B cell (primary cell): ENCODE measurements around the gene FAHD2A. TPM values are rescaled to one million over a fixed set of nuclear protein-coding genes. Genes with fewer than 3 reads are reported as not detected.

Experiments used
- ATAC-seq: fragments of 200-7000 bp; cut with Tn5 transposase; one replicate; pipeline ENCODE4 v1.10.0; 2021; ENCODE audit warnings: low read depth, mild to moderate bottlenecking, moderate number of reproducible peaks, moderate library complexity
- CTCF ChIA-PET: fragments of 350-600 bp; sonication (Branson Sonifier 250); formaldehyde crosslinking; loops from one replicate; lab custom pipeline; 2021; ENCODE audit warnings: antibody characterized with exemption, inconsistent platforms; lab: Charles Lee
- POLR2A ChIA-PET: fragments of 350-600 bp; sonication (Branson Sonifier 250); formaldehyde crosslinking; loops from one replicate; lab custom pipeline; 2021; ENCODE audit warnings: antibody characterized with exemption; lab: Charles Lee
- DNase-seq: peaks from one replicate; pipeline ENCODE4 v3.0.0; 2013
- H2AFZ ChIP-seq: 2 replicates; pipeline ENCODE4 v1.6.1; 2012; ENCODE audit warnings: mild to moderate bottlenecking, low read depth, low read length; ENCODE audit not compliant: insufficient read depth, poor library complexity, severe bottlenecking
- H3K27ac ChIP-seq, 2 donors: 1 replicate in 1 of 2; 2 replicates in 1 of 2; pipeline ENCODE4 v1.5.1; 2012 to 2013; ENCODE audit warnings: low read length in 2 of 2, mild to moderate bottlenecking in 2 of 2, moderate library complexity in 1 of 2
- H3K27me3 ChIP-seq, 4 experiments: fragments of 200-600 bp in 1 of 4; sonication (generic) in 1 of 4; replicated peaks in 1 of 4; 1 replicate in 2 of 4; 2 replicates in 2 of 4; pipeline versions ENCODE4 v1.6.1 to v1.7.0; 2013 to 2016; ENCODE audit warnings: low read length in 3 of 4, mild to moderate bottlenecking in 2 of 4, mixed read lengths in 1 of 4, moderate library complexity in 1 of 4; ENCODE audit not compliant: insufficient read depth in 4 of 4, control insufficient read depth in 3 of 4; ENCODE audit errors: control extremely low read depth in 1 of 4
- H3K36me3 ChIP-seq, 2 experiments: replicated peaks in 1 of 2; 1 replicate in 1 of 2; 2 replicates in 1 of 2; pipeline versions ENCODE4 v1.6.1 to v1.7.1; 2013; ENCODE audit warnings: low read length in 1 of 2; ENCODE audit not compliant: insufficient read depth in 2 of 2, control insufficient read depth in 1 of 2; ENCODE audit errors: control extremely low read depth in 1 of 2, extremely low read depth in 1 of 2
- H3K4me1 ChIP-seq, 2 donors: fragments of 200-600 bp in 1 of 2; sonication (generic) in 1 of 2; 1 replicate in 1 of 2; 2 replicates in 1 of 2; pipeline versions ENCODE4 v1.5.1 to v1.6.1; 2013 to 2017; ENCODE audit warnings: low read length in 2 of 2; ENCODE audit not compliant: control insufficient read depth in 2 of 2, insufficient read depth in 2 of 2
- H3K4me2 ChIP-seq: replicated peaks from 2 replicates; pipeline ENCODE3; 2012; ENCODE audit warnings: mild to moderate bottlenecking, low read depth, low read length; ENCODE audit not compliant: poor library complexity, severe bottlenecking
- H3K4me3 ChIP-seq, 5 experiments: fragments of 200-600 bp in 1 of 5; sonication (generic) in 1 of 5; 1 replicate in 3 of 5; 2 replicates in 2 of 5; pipeline versions ENCODE4 v1.5.1 to v1.7.0; 2011 to 2016; ENCODE audit warnings: low read length in 4 of 5, mild to moderate bottlenecking in 4 of 5, low read depth in 2 of 5, control low read depth in 1 of 5, moderate library complexity in 1 of 5; ENCODE audit not compliant: insufficient read depth in 1 of 5; ENCODE audit errors: control extremely low read depth in 1 of 5, extremely low read depth in 1 of 5
- H3K79me2 ChIP-seq: fragments of 200-600 bp; sonication (generic); one replicate; pipeline ENCODE4 v1.6.0; 2016; ENCODE audit warnings: low read length; ENCODE audit not compliant: control insufficient read depth, insufficient read depth
- H3K9ac ChIP-seq: fragments of 200-600 bp; sonication (generic); 2 replicates; pipeline ENCODE4 v1.6.1; 2017; ENCODE audit warnings: mild to moderate bottlenecking, low read length, moderate library complexity
- H3K9me3 ChIP-seq, 3 donors: one replicate each; pipeline versions ENCODE4 v1.6.1 to v1.7.1; 2013; ENCODE audit warnings: low read length in 2 of 3; ENCODE audit not compliant: control insufficient read depth in 2 of 3, insufficient read depth in 1 of 3; ENCODE audit errors: control extremely low read depth in 1 of 3
- H4K20me1 ChIP-seq: 2 replicates; pipeline ENCODE4 v1.6.0; 2012; ENCODE audit warnings: mild to moderate bottlenecking, low read length; ENCODE audit not compliant: insufficient read depth, control insufficient read depth, poor library complexity, severe bottlenecking
- H3K27ac Mint-ChIP-seq: one replicate; pipeline ENCODE4 v1.8.0; 2021; ENCODE audit warnings: mixed read lengths
- H3K27me3 Mint-ChIP-seq: one replicate; pipeline ENCODE4 v1.8.0; 2021; ENCODE audit warnings: mixed read lengths
- H3K4me1 Mint-ChIP-seq: one replicate; pipeline ENCODE4 v1.8.0; 2021; ENCODE audit warnings: mixed read lengths
- H3K4me3 Mint-ChIP-seq: one replicate; pipeline ENCODE4 v1.8.0; 2021; ENCODE audit warnings: mixed read lengths
- H3K9me3 Mint-ChIP-seq: one replicate; pipeline ENCODE4 v1.8.0; 2022; ENCODE audit warnings: mixed read lengths; ENCODE audit not compliant: insufficient read depth
- EZH2 ChIP-seq: IDR thresholded peaks from 2 replicates; pipeline ENCODE4 v1.6.1; 2012; ENCODE audit warnings: borderline replicate concordance, low read depth, mild to moderate bottlenecking, moderate library complexity, low read length; ENCODE audit not compliant: insufficient read depth, poor library complexity, severe bottlenecking
- WGBS: methylation state at CpG from one replicate; pipeline ENCODE4 v1.1.5; 2013; ENCODE audit warnings: missing lambda C conversion rate; ENCODE audit not compliant: insufficient coverage; 5-methylcytosine and 5-hydroxymethylcytosine counted together
- intact Hi-C: fragments of 100-400 bp; cut with micrococcal nuclease; formaldehyde crosslinking; loops from one replicate; pipeline ENCODE4 v1.10.0; 2022
- polyA plus RNA-seq: library from polyadenylated mRNA; depleted of rRNA; stranded (reverse); fragments of >200 nt; gene quantifications from 2 replicates; pipeline ENCODE4 v1.2.3, GENCODE V29; 2012
- total RNA-seq, 2 donors: library from RNA; stranded (reverse); fragments of 120-200 nt in 1 of 2; gene quantifications; 1 replicate in 1 of 2; 2 replicates in 1 of 2; pipeline versions ENCODE4 v1.2.3 to v1.2.4, GENCODE V29; 2013 to 2022
- TF ChIP-seq, protein P1 (sequence below): fragments of 200-600 bp; IDR thresholded peaks from one replicate; pipeline ENCODE4 v1.8.0; 2022; ENCODE audit warnings: antibody characterized with exemption, mild to moderate bottlenecking

FAHD2A gene
- total and polyA plus RNA-seq, 2 donors (not counting 1 experiment from before 2014, with no cell fraction given), result 18.3 to 22.9 TPM

DNA sequence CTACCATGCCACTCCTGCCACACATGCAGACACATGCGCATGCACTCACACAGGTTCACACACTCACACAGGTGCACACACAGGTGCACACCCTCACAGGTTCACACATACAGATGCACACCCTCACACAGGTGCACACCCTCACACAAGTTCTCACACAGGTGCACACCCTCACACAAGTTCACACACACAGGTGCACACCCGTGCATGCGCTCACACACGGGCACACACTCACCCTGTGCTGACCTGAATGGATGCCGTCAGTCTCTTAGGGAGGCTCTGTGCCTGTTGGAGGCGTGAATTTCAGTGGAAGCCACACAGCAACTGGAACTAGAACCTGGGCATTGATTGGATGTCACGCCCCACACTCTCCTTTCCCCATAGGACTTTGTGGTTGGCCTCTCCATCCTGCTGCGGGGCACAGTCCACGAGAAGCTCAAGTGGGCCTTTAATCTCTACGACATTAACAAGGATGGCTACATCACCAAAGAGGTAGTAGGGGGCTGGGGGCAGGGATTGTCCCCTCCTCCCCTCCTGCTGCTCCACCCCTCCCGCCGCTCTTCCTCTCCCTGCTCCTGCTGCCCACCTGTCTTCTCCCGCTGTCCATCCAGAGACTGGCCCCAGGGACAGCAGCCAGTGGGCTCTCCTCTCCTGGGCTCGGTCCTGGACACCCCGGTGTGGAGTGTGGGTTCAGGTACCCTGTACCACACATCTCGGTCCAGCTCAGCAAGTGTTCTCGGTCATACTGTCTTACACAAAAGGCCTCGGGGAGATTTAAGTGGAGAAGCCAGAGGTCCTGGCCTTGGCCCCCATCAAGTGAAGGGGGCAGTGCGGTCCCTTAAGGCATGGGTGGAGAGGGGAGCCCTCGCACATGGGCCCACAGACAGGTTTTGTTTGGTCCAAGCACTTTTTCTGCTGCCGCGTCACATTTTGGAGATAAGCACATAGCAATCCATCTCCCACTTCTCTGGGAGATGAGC is 21.0 kb upstream of the FAHD2A start:
- H2AFZ ChIP-seq, result no peak overlapping the region
- H3K9me3 ChIP-seq, result no peaks in the 10 kb centered on the region
- intact Hi-C loops, result no loop called here
- H3K9ac ChIP-seq, result no peak overlapping the region
- no peak overlapping the region for H3K27ac ChIP-seq
- no peak for ATAC-seq
- Mint-ChIP-seq H3K4me3 (no peak overlapping the region), H3K9me3 (no peaks in the 10 kb centered on the region), H3K27ac (no peak overlapping the region), H3K4me1 (no peaks in the 10 kb centered on the region), H3K27me3 (peaks cover 13% of the 10 kb centered on the region)
- no peak overlapping the region for H3K4me2 ChIP-seq
- H3K79me2 ChIP-seq, result no peaks in the 10 kb centered on the region
- ChIA-PET CTCF (no interaction called here), POLR2A (no interaction called here)
- H3K36me3 ChIP-seq, result no peaks in the 10 kb centered on the region
- 90% methylated on average over 16 of the region's 22 CpGs for WGBS
- H3K27me3 ChIP-seq, result peaks cover 0 to 3% (median 0%) of the 10 kb centered on the region in 4 experiments
- H4K20me1 ChIP-seq, result no peaks in the 10 kb centered on the region
- TF ChIP-seq EZH2, result no peak
- TF ChIP-seq, protein P1, sequence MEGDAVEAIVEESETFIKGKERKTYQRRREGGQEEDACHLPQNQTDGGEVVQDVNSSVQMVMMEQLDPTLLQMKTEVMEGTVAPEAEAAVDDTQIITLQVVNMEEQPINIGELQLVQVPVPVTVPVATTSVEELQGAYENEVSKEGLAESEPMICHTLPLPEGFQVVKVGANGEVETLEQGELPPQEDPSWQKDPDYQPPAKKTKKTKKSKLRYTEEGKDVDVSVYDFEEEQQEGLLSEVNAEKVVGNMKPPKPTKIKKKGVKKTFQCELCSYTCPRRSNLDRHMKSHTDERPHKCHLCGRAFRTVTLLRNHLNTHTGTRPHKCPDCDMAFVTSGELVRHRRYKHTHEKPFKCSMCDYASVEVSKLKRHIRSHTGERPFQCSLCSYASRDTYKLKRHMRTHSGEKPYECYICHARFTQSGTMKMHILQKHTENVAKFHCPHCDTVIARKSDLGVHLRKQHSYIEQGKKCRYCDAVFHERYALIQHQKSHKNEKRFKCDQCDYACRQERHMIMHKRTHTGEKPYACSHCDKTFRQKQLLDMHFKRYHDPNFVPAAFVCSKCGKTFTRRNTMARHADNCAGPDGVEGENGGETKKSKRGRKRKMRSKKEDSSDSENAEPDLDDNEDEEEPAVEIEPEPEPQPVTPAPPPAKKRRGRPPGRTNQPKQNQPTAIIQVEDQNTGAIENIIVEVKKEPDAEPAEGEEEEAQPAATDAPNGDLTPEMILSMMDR, result no peak
- H3K4me1 ChIP-seq, result no peaks in the 10 kb centered on the region
- no peak for DNase-seq
- no peak overlapping the region for H3K4me3 ChIP-seq

DNA sequence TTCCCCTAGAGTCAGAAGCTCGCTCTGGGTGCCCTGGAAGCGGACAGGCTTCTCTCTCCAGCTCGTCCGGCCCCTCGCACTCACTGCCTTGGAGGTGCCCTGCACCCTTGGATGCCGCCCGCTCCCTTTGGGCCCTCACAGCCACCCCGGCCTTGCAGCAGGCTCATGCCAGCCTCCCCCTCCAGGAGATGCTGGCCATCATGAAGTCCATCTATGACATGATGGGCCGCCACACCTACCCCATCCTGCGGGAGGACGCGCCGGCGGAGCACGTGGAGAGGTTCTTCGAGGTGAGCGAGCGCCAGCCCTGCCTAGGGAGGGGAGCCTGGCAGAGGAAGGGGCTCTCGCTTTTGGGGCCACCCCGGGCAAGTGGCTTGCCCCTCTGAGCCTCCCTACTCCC is 20.3 kb upstream of the FAHD2A start:
- Histone ChIP-seq H3K79me2 (no peaks in the 10 kb centered on the region), H3K9ac (no peak overlapping the region), H4K20me1 (no peaks in the 10 kb centered on the region), H3K36me3 (no peaks in the 10 kb centered on the region), H3K27me3 (peaks cover 0 to 3% (median 0%) of the 10 kb centered on the region in 4 experiments), H3K27ac (no peak overlapping the region), H3K4me3 (no peak overlapping the region), H3K9me3 (no peaks in the 10 kb centered on the region), H3K4me1 (no peaks in the 10 kb centered on the region), H3K4me2 (no peak overlapping the region), H2AFZ (no peak overlapping the region)
- ATAC-seq, result no peak
- DNase-seq, result no peak
- intact Hi-C loops, result no loop called here
- no peaks in the 10 kb centered on the region for H3K4me1 Mint-ChIP-seq
- ChIA-PET POLR2A (no interaction called here), CTCF (no interaction called here)
- no peak overlapping the region for H3K4me3 Mint-ChIP-seq
- H3K9me3 Mint-ChIP-seq, result no peaks in the 10 kb centered on the region
- peaks cover 10% of the 10 kb centered on the region for H3K27me3 Mint-ChIP-seq
- 93% methylated on average over 8 of the region's 20 CpGs for WGBS
- TF ChIP-seq, protein P1, result no peak
- no peak for TF ChIP-seq EZH2
- H3K27ac Mint-ChIP-seq, result no peak overlapping the region
